Measurements from ENCODE around the gene IFI27L1.

IFI27L1 gene

GRCh38 chr14:94123296-94123695, 42.2 kb downstream of the IFI27L1 start:
- no peak for TF ChIP-seq ZFX (IDR thresholded peaks at IDR 0.05)
- H3K27ac ChIP-seq = no peak overlapping the region

- no peak for TF ChIP-seq ZFX (IDR thresholded peaks at IDR 0.05)
- TF ChIP-seq, protein P1, sequence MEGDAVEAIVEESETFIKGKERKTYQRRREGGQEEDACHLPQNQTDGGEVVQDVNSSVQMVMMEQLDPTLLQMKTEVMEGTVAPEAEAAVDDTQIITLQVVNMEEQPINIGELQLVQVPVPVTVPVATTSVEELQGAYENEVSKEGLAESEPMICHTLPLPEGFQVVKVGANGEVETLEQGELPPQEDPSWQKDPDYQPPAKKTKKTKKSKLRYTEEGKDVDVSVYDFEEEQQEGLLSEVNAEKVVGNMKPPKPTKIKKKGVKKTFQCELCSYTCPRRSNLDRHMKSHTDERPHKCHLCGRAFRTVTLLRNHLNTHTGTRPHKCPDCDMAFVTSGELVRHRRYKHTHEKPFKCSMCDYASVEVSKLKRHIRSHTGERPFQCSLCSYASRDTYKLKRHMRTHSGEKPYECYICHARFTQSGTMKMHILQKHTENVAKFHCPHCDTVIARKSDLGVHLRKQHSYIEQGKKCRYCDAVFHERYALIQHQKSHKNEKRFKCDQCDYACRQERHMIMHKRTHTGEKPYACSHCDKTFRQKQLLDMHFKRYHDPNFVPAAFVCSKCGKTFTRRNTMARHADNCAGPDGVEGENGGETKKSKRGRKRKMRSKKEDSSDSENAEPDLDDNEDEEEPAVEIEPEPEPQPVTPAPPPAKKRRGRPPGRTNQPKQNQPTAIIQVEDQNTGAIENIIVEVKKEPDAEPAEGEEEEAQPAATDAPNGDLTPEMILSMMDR (conservative IDR thresholded peaks at IDR 0.05) = no peak
- H3K27ac ChIP-seq = no peak overlapping the region
Observed at GRCh38 chr14:94123868-94124267, 42.8 kb downstream of the IFI27L1 start.

DNA sequence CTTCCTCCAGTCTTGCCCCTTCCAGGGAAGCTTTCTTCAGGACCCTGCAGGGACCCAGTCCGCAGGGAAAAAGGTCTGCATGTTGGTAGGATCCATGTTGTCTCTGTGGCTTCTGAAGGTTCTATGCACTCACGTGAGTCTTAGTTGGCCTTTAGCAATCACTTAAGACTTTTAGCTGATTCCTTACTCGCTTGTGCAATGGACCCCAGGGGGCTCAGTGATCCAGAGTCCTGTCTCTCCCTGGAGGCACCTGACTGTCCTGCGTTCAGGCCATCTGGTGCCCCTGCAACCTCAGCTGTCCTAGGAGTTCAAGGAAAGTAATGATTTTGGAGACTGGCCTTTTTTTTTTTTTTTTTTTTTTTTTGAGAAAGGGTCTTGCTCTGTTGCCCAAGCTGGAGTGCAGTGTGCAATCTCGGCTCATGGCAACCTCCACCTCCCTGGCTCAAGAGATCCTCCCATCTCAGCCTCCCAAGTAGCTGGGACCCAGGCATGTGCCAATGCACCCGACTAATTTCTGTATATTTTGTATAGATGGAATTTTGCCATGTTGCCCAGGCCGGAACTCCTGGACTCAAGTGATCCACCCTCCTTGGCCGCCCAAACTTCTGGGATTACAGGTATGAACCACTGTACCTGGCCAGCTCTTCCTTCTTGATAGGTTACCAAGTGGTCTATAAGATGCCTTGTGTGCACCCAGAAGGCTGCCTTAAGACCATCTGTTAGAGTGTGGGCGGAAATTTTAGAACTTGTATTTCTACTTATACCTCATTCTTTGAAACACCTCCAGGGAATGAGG, 43.7 kb downstream of the IFI27L1 start:
- TF ChIP-seq, protein P1 (conservative IDR thresholded peaks at IDR 0.05) = no peak
- no peak for TF ChIP-seq ZFX (IDR thresholded peaks at IDR 0.05)
- no peak overlapping the region for H3K27ac ChIP-seq

- H3K27ac ChIP-seq = no peak overlapping the region
- TF ChIP-seq, protein P1 (conservative IDR thresholded peaks at IDR 0.05) = no peak
- TF ChIP-seq ZFX (IDR thresholded peaks at IDR 0.05) = no peak
Observed at GRCh38 chr14:94125659-94126418, 44.7 kb downstream of the IFI27L1 start.

GRCh38 chr14:94126419-94126677, 45.2 kb downstream of the IFI27L1 start:
- TF ChIP-seq, protein P1 (conservative IDR thresholded peaks at IDR 0.05) = no peak
- no peak for TF ChIP-seq ZFX (IDR thresholded peaks at IDR 0.05)

DNA sequence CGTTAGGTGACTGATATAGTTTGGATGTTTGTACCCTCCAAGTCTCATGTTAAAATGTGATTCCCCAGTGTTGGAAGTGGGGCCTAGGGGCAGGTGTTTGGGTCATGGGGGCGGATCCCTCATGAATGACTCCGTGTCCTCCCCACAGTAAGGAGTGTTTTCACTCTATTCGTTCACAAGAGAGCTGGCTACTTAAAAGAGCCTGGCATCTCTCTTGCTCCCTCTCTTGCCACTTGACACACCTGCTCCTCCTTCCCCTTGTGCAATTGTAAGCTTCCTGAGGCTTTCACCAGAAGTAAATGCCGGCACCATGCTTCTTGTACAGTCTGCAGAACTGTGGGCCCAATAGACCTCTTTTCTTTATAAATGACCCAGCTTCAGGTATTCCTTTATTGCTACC, 45.7 kb downstream of the IFI27L1 start:
- no peak overlapping the region for H3K27ac ChIP-seq
- TF ChIP-seq, protein P1 (conservative IDR thresholded peaks at IDR 0.05) = no peak
- no peak for TF ChIP-seq ZFX (IDR thresholded peaks at IDR 0.05)

More at GRCh38 chr14:94126419-94126677, 45.2 kb downstream of the IFI27L1 start:
- H3K27ac ChIP-seq = no peak overlapping the region

DNA sequence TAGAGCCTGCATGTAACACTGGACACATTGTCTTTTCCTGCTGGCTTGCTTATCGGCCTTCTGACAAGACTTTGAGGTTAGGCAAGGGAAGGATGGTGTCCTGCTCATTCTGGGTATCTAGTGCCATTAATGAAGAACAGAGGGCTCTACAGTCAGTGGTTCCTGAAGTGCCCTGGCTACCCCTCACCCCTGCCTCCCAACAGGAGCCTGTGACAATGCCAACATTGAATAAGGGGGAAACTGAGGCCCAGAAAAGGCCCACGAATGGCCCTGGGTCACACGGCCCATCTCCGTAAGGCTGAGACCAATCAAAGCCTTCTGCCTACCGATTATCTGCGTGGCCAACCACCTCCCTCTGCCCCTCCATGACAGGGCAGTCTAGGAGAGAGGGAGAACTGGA, 46.2 kb downstream of the IFI27L1 start:
- TF ChIP-seq ZFX (IDR thresholded peaks at IDR 0.05) = no peak
- TF ChIP-seq, protein P1 (conservative IDR thresholded peaks at IDR 0.05) = no peak

More for the DNA sequence above, 46.2 kb downstream of the IFI27L1 start:
- no peak overlapping the region for H3K27ac ChIP-seq

Measured in C4-2B (cell line).